GM21390 (cell line): ENCODE results near the gene DRC3.
"Not testable (repeated sequence)": the region's sequence is repeated elsewhere in the genome, so short reads cannot be mapped to it uniquely, and the experiment has no call there.

Experiments
- ATAC-seq: cut with Tn5 transposase; IDR thresholded peaks from one replicate; pipeline ENCODE4 v1.9.1; 2021; ENCODE audit not compliant: unreplicated experiment

Gene DRC3, protein sequence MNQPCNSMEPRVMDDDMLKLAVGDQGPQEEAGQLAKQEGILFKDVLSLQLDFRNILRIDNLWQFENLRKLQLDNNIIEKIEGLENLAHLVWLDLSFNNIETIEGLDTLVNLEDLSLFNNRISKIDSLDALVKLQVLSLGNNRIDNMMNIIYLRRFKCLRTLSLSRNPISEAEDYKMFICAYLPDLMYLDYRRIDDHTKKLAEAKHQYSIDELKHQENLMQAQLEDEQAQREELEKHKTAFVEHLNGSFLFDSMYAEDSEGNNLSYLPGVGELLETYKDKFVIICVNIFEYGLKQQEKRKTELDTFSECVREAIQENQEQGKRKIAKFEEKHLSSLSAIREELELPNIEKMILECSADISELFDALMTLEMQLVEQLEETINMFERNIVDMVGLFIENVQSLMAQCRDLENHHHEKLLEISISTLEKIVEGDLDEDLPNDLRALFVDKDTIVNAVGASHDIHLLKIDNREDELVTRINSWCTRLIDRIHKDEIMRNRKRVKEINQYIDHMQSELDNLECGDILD

DNA sequence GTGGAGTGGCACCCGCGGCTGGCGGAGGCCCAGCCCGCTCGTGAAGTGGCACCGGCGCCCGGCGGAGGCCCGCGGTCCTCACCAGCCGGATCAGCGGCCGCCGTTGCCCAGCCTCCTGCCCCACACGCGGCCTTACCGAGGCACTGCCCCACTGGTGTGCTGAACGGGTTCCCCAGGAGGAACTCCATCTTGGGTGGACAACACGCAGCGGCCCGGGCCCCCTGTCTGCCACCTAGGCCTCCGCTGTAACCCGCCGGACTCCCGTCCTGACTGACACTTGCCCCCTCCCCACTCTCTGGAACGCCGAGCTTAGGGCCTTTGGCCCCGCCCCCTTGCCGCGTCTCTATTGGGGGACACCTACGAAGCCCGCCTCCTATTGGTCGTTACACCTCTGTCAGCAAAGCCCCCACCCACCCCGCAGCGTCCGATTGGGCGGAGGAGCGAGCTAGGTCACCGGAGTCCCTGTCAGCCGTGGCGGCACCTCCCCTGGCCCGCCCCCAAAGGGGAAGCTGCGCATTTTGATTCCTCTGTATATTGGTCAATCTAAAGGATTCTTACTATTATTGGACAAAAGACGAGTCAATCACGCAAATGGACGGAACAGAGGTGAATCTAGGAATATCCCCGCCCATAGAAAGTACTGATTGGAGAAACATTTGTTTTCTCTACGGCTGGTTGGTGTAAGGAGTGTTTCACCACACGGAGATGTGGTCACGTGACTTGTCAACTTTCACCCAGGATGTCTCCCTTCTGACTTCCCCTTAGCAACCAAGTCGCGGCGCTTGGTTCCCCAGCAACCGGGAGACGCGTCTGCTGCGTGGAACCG lies at the start of gene DRC3, which contains the start of gene TOM1L2:
Gene DRC3, plus strand, starts transcription at position 737 of the 826 bp plus-strand sequence. CDS start 4,737 bp downstream, outside the sequence.
Gene TOM1L2, minus strand, starts transcription at position 275 of the 826 bp plus-strand sequence. Its CDS starts 87 bp downstream, at position 188.
- peak; percentile 92 for ATAC-seq

DNA sequence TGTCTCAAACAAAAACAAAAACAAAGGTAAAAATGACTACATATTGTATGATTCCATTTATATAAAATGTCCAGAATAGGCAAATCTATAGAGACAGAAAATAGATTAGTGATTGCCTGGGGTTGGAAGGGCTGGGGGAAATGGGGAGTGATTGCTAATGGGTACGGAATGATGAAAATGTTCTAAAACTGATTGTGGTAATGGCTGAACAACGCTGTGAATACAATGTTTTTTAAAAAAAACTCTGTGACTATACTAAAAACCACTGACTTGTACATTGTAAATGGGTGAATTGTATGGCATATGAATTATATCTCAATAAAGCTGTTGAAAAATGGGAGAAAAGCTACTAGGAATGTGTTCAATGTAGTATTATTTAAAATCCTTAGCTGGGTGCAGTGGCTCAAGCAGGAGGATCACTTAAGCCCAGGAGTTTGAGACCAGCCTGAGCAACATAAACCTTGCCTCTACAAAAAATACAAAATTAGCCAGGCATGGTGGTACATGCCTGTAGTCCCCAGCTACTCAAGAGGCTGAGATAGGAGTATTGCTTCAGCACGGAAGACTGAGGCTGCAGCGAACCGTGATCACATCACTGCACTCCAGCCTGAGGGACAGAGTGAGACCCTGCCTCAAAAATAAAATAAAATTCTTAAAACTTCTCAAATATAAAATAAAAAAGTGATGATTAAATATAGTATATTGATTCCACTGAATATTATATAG lies 48.4 kb upstream of the DRC3 start:
- no peak for ATAC-seq

GRCh38 chr17:17924857-17925250 lies 47.8 kb upstream of the DRC3 start:
- no peak for ATAC-seq

GRCh38 chr17:17926036-17926435 lies 46.6 kb upstream of the DRC3 start:
- no peak for ATAC-seq

GRCh38 chr17:17926840-17927449 lies 45.7 kb upstream of the DRC3 start:
- no peak for ATAC-seq

- no peak for ATAC-seq
Observed at GRCh38 chr17:17928398-17929287, 44.0 kb upstream of the DRC3 start.

DNA sequence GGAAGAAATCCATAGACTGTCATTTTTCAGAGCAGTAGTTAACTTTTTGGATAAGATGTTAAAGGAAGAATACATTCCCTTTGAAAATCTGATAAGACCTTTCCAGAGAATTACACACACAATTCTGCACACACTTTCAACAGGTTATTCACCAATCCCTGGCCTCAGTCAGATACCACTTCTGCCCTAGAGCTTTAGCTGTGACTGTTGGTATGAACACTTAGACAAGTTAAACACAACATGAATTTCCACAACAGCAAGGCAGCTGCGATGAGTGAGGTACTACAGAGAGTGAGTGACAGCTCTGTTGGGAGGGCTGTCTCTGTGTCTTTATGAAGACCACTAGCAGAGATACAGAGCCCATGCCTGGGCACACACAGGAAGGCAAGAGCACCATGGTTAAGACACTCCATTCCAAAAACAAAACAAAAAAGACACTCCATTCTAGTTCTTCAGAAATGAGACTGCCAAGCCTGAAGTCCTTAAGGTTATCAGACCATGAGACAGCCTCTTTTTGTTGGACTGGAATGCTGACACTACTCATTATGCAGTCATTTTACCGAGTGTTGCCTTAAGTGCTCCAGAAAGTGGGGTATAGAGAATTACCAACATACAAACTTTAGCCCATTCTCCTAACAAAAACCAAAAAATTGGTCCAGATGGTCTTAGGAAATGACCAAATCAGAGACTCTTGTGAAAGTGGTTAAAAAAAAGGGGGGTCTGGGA lies 42.8 kb upstream of the DRC3 start:
- ATAC-seq, result no peak

DNA sequence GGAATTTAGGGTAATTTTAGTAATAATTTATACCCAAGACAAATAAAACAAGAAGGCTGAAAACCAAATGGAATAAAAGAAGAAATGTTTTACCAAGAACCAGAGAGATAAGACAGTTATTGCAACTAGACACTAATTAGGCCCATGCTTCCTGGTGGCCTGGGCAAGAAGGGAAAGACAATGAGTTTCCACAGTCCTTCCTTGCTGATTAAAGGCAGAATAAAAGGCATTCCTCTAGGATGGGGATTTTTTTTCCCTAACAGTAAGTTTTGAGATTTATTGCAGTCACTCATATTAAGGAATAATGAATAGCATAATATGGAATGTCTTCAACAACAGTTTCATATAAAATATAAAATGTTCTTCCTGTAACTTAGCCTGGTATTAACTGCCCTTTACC lies 42.0 kb upstream of the DRC3 start:
- no peak for ATAC-seq

GRCh38 chr17:17931159-17931558 lies 41.5 kb upstream of the DRC3 start:
- ATAC-seq, result no peak

- no peak for ATAC-seq
Observed at GRCh38 chr17:17933775-17934174, 38.9 kb upstream of the DRC3 start.

GRCh38 chr17:17934214-17934613 lies 38.4 kb upstream of the DRC3 start:
- no peak for ATAC-seq

DNA sequence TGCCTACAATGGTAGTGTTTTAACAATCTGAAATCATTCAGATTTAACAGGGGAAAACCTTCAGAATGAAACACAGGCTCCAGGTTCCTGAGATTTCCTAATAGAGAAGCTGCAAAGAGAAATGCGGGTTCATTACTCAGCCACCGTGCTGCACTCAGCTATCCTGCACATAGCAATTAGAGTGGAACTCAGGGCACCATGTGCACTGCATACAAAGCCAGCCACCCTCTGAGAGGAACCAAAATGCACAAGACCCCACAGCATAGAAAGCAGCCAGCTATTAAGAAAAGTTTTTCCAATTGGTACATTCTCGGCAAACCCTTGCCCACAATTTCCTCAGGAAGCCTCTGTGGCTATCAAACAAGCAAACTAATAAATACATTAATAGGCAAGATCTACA lies 37.9 kb upstream of the DRC3 start:
- no peak for ATAC-seq

- ATAC-seq, result no peak
Observed at GRCh38 chr17:17935321-17936271, 37.1 kb upstream of the DRC3 start.

GRCh38 chr17:17937201-17937853 lies 35.3 kb upstream of the DRC3 start:
- ATAC-seq, result no peak

DNA sequence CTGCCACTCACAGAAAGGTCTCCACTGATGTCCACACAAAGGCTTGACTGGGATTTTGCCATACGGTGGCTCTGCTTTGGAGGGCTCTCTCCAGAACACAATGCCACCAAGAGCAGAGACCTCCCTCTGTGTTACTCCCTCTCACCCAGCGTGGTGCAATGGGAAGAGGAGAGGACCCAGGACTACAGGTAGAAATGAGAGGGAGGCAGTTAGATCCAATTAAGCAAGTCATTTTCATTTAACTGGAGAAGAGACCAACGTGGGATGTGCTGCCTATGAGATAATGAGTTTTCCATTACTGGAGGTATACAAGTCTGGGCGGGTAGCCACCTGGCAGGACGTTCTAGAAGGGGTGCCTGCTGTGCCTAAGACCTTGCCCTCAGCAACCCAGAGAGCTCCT lies 34.7 kb upstream of the DRC3 start:
- no peak for ATAC-seq

- no peak for ATAC-seq
Observed at GRCh38 chr17:17938388-17939107, 34.1 kb upstream of the DRC3 start.

DNA sequence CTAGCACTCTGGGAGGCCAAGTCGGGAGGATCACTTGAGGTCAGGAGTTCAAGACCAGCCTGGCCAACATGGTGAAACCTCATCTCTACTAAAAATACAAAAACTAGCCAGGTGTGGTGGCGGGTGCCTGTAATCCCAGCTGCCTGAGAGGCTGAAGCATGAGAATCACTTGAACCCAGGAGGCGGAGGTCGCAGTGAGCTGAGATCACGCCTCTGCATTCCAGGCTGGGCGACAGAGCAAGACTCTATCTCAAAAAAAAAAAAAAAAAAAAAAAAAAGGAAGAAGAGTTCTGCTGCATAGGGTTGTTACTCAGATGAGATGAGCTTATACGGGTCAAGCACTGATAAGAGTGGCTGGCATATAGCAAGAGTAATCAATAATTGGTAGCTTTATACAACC lies 32.7 kb upstream of the DRC3 start:
- ATAC-seq, result not testable (repeated sequence)
